Coronary artery (tissue), 2 donors: ENCODE data around the gene DST.

Source experiments
- DNase-seq: peaks from one replicate; pipeline ENCODE4 v3.0.0-alpha.2; 2017; ENCODE audit warnings: low spot score
- H3K27ac ChIP-seq, 2 donors: fragments of 200-600 bp; sonication (generic); one replicate each; pipeline ENCODE4 v1.5.1; 2016 to 2019
- H3K4me3 ChIP-seq: fragments of 200-600 bp; sonication (generic); 2 replicates; pipeline ENCODE4 v1.5.1; 2016; ENCODE audit warnings: mild to moderate bottlenecking, moderate library complexity
- TF ChIP-seq, protein P1 (sequence below): fragments of 200-600 bp; sonication (generic); IDR thresholded peaks from one replicate; pipeline ENCODE4 v1.5.1; 2019; ENCODE audit warnings: antibody characterized with exemption

Gene DST

GRCh38 chr6:56416247-56416646, 226.4 kb downstream of the DST start:
- no peak overlapping the region for H3K27ac ChIP-seq
- no peak for DNase-seq

DNA sequence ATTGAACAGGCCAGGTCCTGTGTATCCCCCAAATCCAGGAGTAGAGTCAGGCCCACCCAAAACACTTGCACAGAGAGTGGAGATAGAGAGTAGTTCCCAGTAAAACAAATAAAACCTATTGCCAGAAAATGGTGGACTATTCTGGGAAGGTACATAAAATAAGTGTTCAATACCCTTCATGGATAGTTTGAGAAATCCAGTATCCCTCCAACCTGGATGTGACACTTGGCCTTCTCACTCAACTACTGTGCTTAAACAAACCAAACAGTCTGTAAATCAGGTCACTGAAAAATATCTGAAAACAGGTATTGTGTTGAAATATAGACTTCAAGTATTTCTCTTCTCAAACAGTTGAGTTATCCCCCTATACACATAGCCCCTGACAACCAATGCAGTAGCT, 233.7 kb downstream of the DST start:
- no peak for DNase-seq
- Histone ChIP-seq H3K4me3 (no peak overlapping the region), H3K27ac (no peak overlapping the region)
- TF ChIP-seq, protein P1, sequence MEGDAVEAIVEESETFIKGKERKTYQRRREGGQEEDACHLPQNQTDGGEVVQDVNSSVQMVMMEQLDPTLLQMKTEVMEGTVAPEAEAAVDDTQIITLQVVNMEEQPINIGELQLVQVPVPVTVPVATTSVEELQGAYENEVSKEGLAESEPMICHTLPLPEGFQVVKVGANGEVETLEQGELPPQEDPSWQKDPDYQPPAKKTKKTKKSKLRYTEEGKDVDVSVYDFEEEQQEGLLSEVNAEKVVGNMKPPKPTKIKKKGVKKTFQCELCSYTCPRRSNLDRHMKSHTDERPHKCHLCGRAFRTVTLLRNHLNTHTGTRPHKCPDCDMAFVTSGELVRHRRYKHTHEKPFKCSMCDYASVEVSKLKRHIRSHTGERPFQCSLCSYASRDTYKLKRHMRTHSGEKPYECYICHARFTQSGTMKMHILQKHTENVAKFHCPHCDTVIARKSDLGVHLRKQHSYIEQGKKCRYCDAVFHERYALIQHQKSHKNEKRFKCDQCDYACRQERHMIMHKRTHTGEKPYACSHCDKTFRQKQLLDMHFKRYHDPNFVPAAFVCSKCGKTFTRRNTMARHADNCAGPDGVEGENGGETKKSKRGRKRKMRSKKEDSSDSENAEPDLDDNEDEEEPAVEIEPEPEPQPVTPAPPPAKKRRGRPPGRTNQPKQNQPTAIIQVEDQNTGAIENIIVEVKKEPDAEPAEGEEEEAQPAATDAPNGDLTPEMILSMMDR: no peak

More at GRCh38 chr6:56416247-56416646, 226.4 kb downstream of the DST start:
- TF ChIP-seq, protein P1: no peak
- no peak overlapping the region for H3K4me3 ChIP-seq
